HepG2 (cell line): ENCODE data around the gene SERPINE2. TPM values are rescaled to one million over a fixed set of nuclear protein-coding genes. Genes with fewer than 3 reads are reported as not detected.
A peak's percentile ranks its signal among the peaks of the same experiment; 100 is the strongest.

Experiments
- ARHGAP35 ChIP-seq: sonication (generic); formaldehyde crosslinking; IDR thresholded peaks from 2 replicates; pipeline ENCODE4 v1.9.0; 2022; ENCODE audit warnings: mild to moderate bottlenecking, inconsistent platforms, moderate library complexity, missing genetic modification reagents, borderline replicate concordance
- GABPB1 ChIP-seq: IDR thresholded peaks from 2 replicates; pipeline ENCODE4 v1.6.1; 2016; ENCODE audit warnings: mild to moderate bottlenecking, missing genetic modification reagents, moderate library complexity, missing compliant biosample characterization
- PITX1 ChIP-seq: sonication (generic); formaldehyde crosslinking; IDR thresholded peaks from 2 replicates; pipeline ENCODE4 v1.5.1; 2020; ENCODE audit warnings: mild to moderate bottlenecking, missing genetic modification reagents
- SMAD1 ChIP-seq: sonication (generic); formaldehyde crosslinking; IDR thresholded peaks from 2 replicates; pipeline ENCODE4 v1.4.0; 2020; ENCODE audit warnings: missing genetic modification reagents, low read depth, mild to moderate bottlenecking, borderline replicate concordance
- ZBTB38 ChIP-seq: sonication (generic); formaldehyde crosslinking; IDR thresholded peaks from 2 replicates; pipeline ENCODE4 v1.5.1; 2020; ENCODE audit warnings: mild to moderate bottlenecking, missing genetic modification reagents
- ZHX2 ChIP-seq, 2 experiments: sonication (generic) in 1 of 2; formaldehyde crosslinking in 1 of 2; IDR thresholded peaks; 2 replicates each; pipeline versions ENCODE4 v1.6.1 to v1.9.0; 2014 to 2022; ENCODE audit warnings: antibody characterized with exemption in 1 of 2, borderline replicate concordance in 1 of 2, inconsistent platforms in 1 of 2, low read depth in 1 of 2, missing genetic modification reagents in 1 of 2
- ZNF552 ChIP-seq: sonication (generic); formaldehyde crosslinking; IDR thresholded peaks from 2 replicates; pipeline ENCODE4 v1.9.0; 2022; ENCODE audit warnings: missing genetic modification reagents, mild to moderate bottlenecking, borderline replicate concordance
- ZNF646 ChIP-seq: sonication (generic); formaldehyde crosslinking; IDR thresholded peaks from 2 replicates; pipeline ENCODE4 v1.9.0; 2021; ENCODE audit warnings: mild to moderate bottlenecking, missing genetic modification reagents
- ZNF724P ChIP-seq: sonication (generic); formaldehyde crosslinking; IDR thresholded peaks from 2 replicates; pipeline ENCODE4 v1.8.0; 2022; ENCODE audit warnings: missing genetic modification reagents, borderline replicate concordance
- ZNF878 ChIP-seq: sonication (generic); formaldehyde crosslinking; IDR thresholded peaks from 2 replicates; pipeline ENCODE4 v1.8.1; 2023; ENCODE audit warnings: mild to moderate bottlenecking, missing genetic modification reagents, moderate library complexity
- polyA plus RNA-seq, 8 experiments: library from polyadenylated mRNA; depleted of rRNA in 3 of 8; stranded (reverse) in 7 of 8; unstranded in 1 of 8; fragments of >200 nt; fragmentation: Illumina TruSeq in 4 of 8; extraction: Trizol in 4 of 8; gene quantifications; 2 replicates each; pipeline versions ENCODE4 v1.2.1 to v1.2.3, GENCODE V29; 2011 to 2016; ENCODE audit warnings: low read depth in 4 of 8, missing spikeins in 1 of 8, mixed read lengths in 1 of 8; ENCODE audit not compliant: insufficient read depth in 1 of 8
- total RNA-seq, 5 experiments: library from RNA; depleted of rRNA; stranded (reverse); fragments of >200 nt; fragmentation: Illumina TruSeq; extraction: Trizol; gene quantifications; 2 replicates each; pipeline ENCODE4 v1.2.3, GENCODE V29; 2016; ENCODE audit warnings: low read depth in 1 of 5
- TF ChIP-seq, protein P1 (sequence below): sonication (generic); formaldehyde crosslinking; IDR thresholded peaks from 2 replicates; pipeline ENCODE4 v1.4.0; 2020; ENCODE audit warnings: missing genetic modification reagents, low read depth, mild to moderate bottlenecking, borderline replicate concordance

Gene SERPINE2
- total and polyA plus RNA-seq, 2 of the 13 experiments (the other 11 are each of a cell fraction or from before 2014, with no cell fraction given): 7.9 to 18.1 TPM

- TF ChIP-seq ZNF646 (CRISPR knock-in tag) (peak; percentile 76), ZBTB38 (peak; percentile 95), ARHGAP35 (peak; percentile 99), PITX1 (CRISPR knock-in tag) (peak; percentile 88), SMAD1 (CRISPR knock-in tag) (peak; percentile 99; the same call in 1 of the 2 replicates), ZNF724P (CRISPR knock-in tag) (peak; percentile 89; the same call in 1 of the 2 replicates), ZNF552 (CRISPR knock-in tag) (0 out of 2 replicates have a peak, but pooled peaks have one; percentile 14), ZHX2 (IDR thresholded peaks at IDR 0.05; ENCODE audit: low read depth) (peak; percentile 96), ZHX2 (CRISPR knock-in tag; IDR thresholded peaks at IDR 0.05; ENCODE audit: borderline replicate concordance) (peak; percentile 71; the same call in 1 of the 2 replicates), ZNF878 (CRISPR knock-in tag) (peak; percentile 93), GABPB1 (CRISPR knock-in tag) (peak; percentile 100)
- TF ChIP-seq, protein P1, sequence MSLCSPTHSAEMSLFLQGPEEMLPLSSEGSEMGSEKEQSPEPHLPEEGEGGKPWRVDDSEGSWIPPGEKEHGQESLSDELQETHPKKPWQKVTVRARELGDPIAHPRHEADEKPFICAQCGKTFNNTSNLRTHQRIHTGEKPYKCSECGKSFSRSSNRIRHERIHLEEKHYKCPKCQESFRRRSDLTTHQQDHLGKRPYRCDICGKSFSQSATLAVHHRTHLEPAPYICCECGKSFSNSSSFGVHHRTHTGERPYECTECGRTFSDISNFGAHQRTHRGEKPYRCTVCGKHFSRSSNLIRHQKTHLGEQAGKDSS (CRISPR knock-in tag): peak; percentile 99
These were observed 81.8 kb downstream of the SERPINE2 start, which contains the start of gene MRPL44 (continued) for GRCh38 chr2:223957092-223957851.
